Stomach smooth muscle (tissue), 2 donors: ENCODE measurements around the gene FGF12.

Experiments
- H3K27ac ChIP-seq: one replicate; pipeline ENCODE4 v1.7.0; 2013; ENCODE audit warnings: mild to moderate bottlenecking, low read length, inconsistent platforms
- H3K27me3 ChIP-seq, 2 donors: one replicate each; pipeline ENCODE4 v1.7.0; 2013; ENCODE audit warnings: low read length in 2 of 2; ENCODE audit not compliant: insufficient read depth in 2 of 2, control insufficient read depth in 1 of 2
- H3K36me3 ChIP-seq, 2 donors: one replicate each; pipeline ENCODE4 v1.7.0; 2013; ENCODE audit warnings: low read length in 2 of 2; ENCODE audit not compliant: control insufficient read depth in 2 of 2, insufficient read depth in 2 of 2
- H3K4me1 ChIP-seq: one replicate; pipeline ENCODE4 v1.7.0; 2013; ENCODE audit warnings: low read length; ENCODE audit not compliant: control insufficient read depth, insufficient read depth
- H3K4me3 ChIP-seq, 2 donors: one replicate each; pipeline ENCODE4 v1.7.0; 2013; ENCODE audit warnings: low read length in 2 of 2
- H3K9ac ChIP-seq, 2 donors: one replicate each; pipeline ENCODE4 v1.7.0; 2013; ENCODE audit warnings: low read length in 2 of 2, mild to moderate bottlenecking in 1 of 2
- H3K9me3 ChIP-seq, 2 donors: one replicate each; pipeline ENCODE4 v1.7.0; 2013; ENCODE audit warnings: low read length in 2 of 2; ENCODE audit not compliant: control insufficient read depth in 2 of 2
- donor health status: healthy.
- donor health status: Pancreatic carcinoma.

Gene FGF12

GRCh38 chr3:192352142-192352541, 375.2 kb downstream of the FGF12 start:
- Histone ChIP-seq H3K4me1 (no peaks in the 10 kb centered on the region), H3K9me3 (no peaks in the 10 kb centered on the region), H3K36me3 (no peaks in the 10 kb centered on the region), H3K9ac (no peak overlapping the region), H3K27me3 (no peaks in the 10 kb centered on the region), H3K27ac (no peak overlapping the region), H3K4me3 (no peak overlapping the region)

- Histone ChIP-seq H3K9ac (no peak overlapping the region), H3K4me1 (no peaks in the 10 kb centered on the region), H3K27me3 (no peaks in the 10 kb centered on the region), H3K27ac (no peak overlapping the region), H3K36me3 (no peaks in the 10 kb centered on the region), H3K9me3 (no peaks in the 10 kb centered on the region), H3K4me3 (no peak overlapping the region)
Measured at GRCh38 chr3:192351441-192351840, 375.9 kb downstream of the FGF12 start.

- H3K4me3 ChIP-seq, result no peak overlapping the region
- H3K9ac ChIP-seq, result no peak overlapping the region
- H3K27me3 ChIP-seq, result no peaks in the 10 kb centered on the region
- H3K9me3 ChIP-seq, result no peaks in the 10 kb centered on the region
- H3K27ac ChIP-seq, result no peak overlapping the region
- no peaks in the 10 kb centered on the region for H3K36me3 ChIP-seq
- H3K4me1 ChIP-seq, result no peaks in the 10 kb centered on the region
Measured at GRCh38 chr3:192340031-192340430, 387.3 kb downstream of the FGF12 start.

GRCh38 chr3:192339214-192339613, 388.1 kb downstream of the FGF12 start:
- Histone ChIP-seq H3K4me3 (no peak overlapping the region), H3K36me3 (no peaks in the 10 kb centered on the region), H3K9me3 (no peaks in the 10 kb centered on the region), H3K4me1 (no peaks in the 10 kb centered on the region), H3K27me3 (no peaks in the 10 kb centered on the region), H3K27ac (no peak overlapping the region), H3K9ac (no peak overlapping the region)

GRCh38 chr3:192336286-192336685, 391.1 kb downstream of the FGF12 start:
- H3K27me3 ChIP-seq, result no peaks in the 10 kb centered on the region
- H3K9ac ChIP-seq, result no peak overlapping the region
- H3K36me3 ChIP-seq, result no peaks in the 10 kb centered on the region
- no peak overlapping the region for H3K4me3 ChIP-seq
- no peaks in the 10 kb centered on the region for H3K4me1 ChIP-seq
- H3K9me3 ChIP-seq, result no peaks in the 10 kb centered on the region
- no peak overlapping the region for H3K27ac ChIP-seq

GRCh38 chr3:192332386-192333291, 394.7 kb downstream of the FGF12 start:
- H3K4me3 ChIP-seq, result no peak overlapping the region
- H3K4me1 ChIP-seq, result no peaks in the 10 kb centered on the region
- no peak overlapping the region for H3K27ac ChIP-seq
- no peaks in the 10 kb centered on the region for H3K27me3 ChIP-seq
- H3K9ac ChIP-seq, result no peak overlapping the region
- H3K36me3 ChIP-seq, result no peaks in the 10 kb centered on the region
- H3K9me3 ChIP-seq, result no peaks in the 10 kb centered on the region

- H3K9ac ChIP-seq, result no peak overlapping the region
- no peaks in the 10 kb centered on the region for H3K27me3 ChIP-seq
- H3K4me3 ChIP-seq, result no peak overlapping the region
- no peaks in the 10 kb centered on the region for H3K36me3 ChIP-seq
- no peaks in the 10 kb centered on the region for H3K4me1 ChIP-seq
- no peaks in the 10 kb centered on the region for H3K9me3 ChIP-seq
- no peak overlapping the region for H3K27ac ChIP-seq
Measured at GRCh38 chr3:192331749-192332385, 395.5 kb downstream of the FGF12 start.

GRCh38 chr3:192326656-192327055, 400.7 kb downstream of the FGF12 start:
- Histone ChIP-seq H3K4me3 (no peak overlapping the region), H3K9me3 (peaks cover 0 to 2% of the 10 kb centered on the region in 2 donors), H3K9ac (no peak overlapping the region), H3K36me3 (no peaks in the 10 kb centered on the region), H3K27me3 (no peaks in the 10 kb centered on the region), H3K4me1 (no peaks in the 10 kb centered on the region), H3K27ac (no peak overlapping the region)

GRCh38 chr3:192317564-192317963, 409.8 kb downstream of the FGF12 start:
- Histone ChIP-seq H3K9me3 (peaks cover 0 to 2% of the 10 kb centered on the region in 2 donors), H3K27ac (no peak overlapping the region)

GRCh38 chr3:192313605-192314004, 413.7 kb downstream of the FGF12 start:
- no peaks in the 10 kb centered on the region for H3K9me3 ChIP-seq
- no peaks in the 10 kb centered on the region for H3K27me3 ChIP-seq
- no peak overlapping the region for H3K27ac ChIP-seq
- H3K4me1 ChIP-seq, result no peaks in the 10 kb centered on the region
- H3K36me3 ChIP-seq, result no peaks in the 10 kb centered on the region
- H3K9ac ChIP-seq, result no peak overlapping the region
- H3K4me3 ChIP-seq, result no peak overlapping the region

More at GRCh38 chr3:192317564-192317963, 409.8 kb downstream of the FGF12 start:
- H3K4me1 ChIP-seq, result no peaks in the 10 kb centered on the region
- H3K27me3 ChIP-seq, result no peaks in the 10 kb centered on the region
- no peak overlapping the region for H3K9ac ChIP-seq
- no peaks in the 10 kb centered on the region for H3K36me3 ChIP-seq
- no peak overlapping the region for H3K4me3 ChIP-seq

GRCh38 chr3:192307631-192308030, 419.7 kb downstream of the FGF12 start:
- H3K4me1 ChIP-seq, result no peaks in the 10 kb centered on the region

More at GRCh38 chr3:192307631-192308030, 419.7 kb downstream of the FGF12 start:
- Histone ChIP-seq H3K9me3 (no peaks in the 10 kb centered on the region), H3K9ac (no peak overlapping the region), H3K4me3 (no peak overlapping the region), H3K27me3 (no peaks in the 10 kb centered on the region), H3K36me3 (no peaks in the 10 kb centered on the region), H3K27ac (no peak overlapping the region)
